Measurements from ENCODE around the gene CCDC187.

- no peak for TF ChIP-seq POLR2A (IDR thresholded peaks at IDR 0.05; ENCODE audit: low read depth, low read length)
- no peak for TF ChIP-seq POLR2AphosphoS5 (IDR thresholded peaks at IDR 0.05; ENCODE audit: low read depth, low read length)
- no peak for TF ChIP-seq SPI1 (IDR thresholded peaks at IDR 0.05; ENCODE audit: low read depth, low read length)
- TF ChIP-seq TAF1 (IDR thresholded peaks at IDR 0.05; ENCODE audit: low read depth, low read length) = no peak
These were observed 1.1 kb upstream of the CCDC187 start for GRCh38 chr9:136304981-136305380.

Measured in GM12891 (cell line).